SHP77 treated with DMSO at 0.1 percent for 48 hours (cell line): Measurements from ENCODE around the gene RND2.
"Not testable (repeated sequence)": the region's sequence is repeated elsewhere in the genome, so short reads cannot be mapped to it uniquely, and the experiment has no call there.

Experiments used
- DNase-seq: peaks from one replicate; lab custom pipeline; 2025; lab: John Stamatoyannopoulos, UW

The RND2 gene

GRCh38 chr17:43027091-43028032, 2.3 kb downstream of the RND2 start:
- no peak for DNase-seq

- DNase-seq: no peak
Observed at GRCh38 chr17:43028221-43028861, 3.3 kb downstream of the RND2 start.

GRCh38 chr17:43030137-43030767, 5.2 kb downstream of the RND2 start:
- DNase-seq: no peak

GRCh38 chr17:43031666-43032065, 6.6 kb downstream of the RND2 start:
- no peak for DNase-seq

- DNase-seq: no peak
Observed at GRCh38 chr17:43033948-43034881, 9.2 kb downstream of the RND2 start.

- DNase-seq: no peak
Observed at GRCh38 chr17:43034894-43035293, 9.9 kb downstream of the RND2 start.

- no peak for DNase-seq
Observed at GRCh38 chr17:43039646-43040045, 14.6 kb downstream of the RND2 start.

GRCh38 chr17:43040655-43041054, 15.6 kb downstream of the RND2 start:
- DNase-seq: no peak

GRCh38 chr17:43042025-43042628, 17.1 kb downstream of the RND2 start:
- DNase-seq: no peak

- DNase-seq: no peak
Observed at GRCh38 chr17:43043307-43043706, 18.3 kb downstream of the RND2 start.

GRCh38 chr17:43044024-43044423, 19.0 kb downstream of the RND2 start:
- no peak for DNase-seq

GRCh38 chr17:43051969-43052368, 26.9 kb downstream of the RND2 start:
- DNase-seq: no peak

- not testable (repeated sequence) for DNase-seq
Observed at GRCh38 chr17:43053008-43053407, 28.0 kb downstream of the RND2 start.

GRCh38 chr17:43056051-43056450, 31.0 kb downstream of the RND2 start:
- DNase-seq: no peak

- no peak for DNase-seq
Observed at GRCh38 chr17:43062984-43063638, 38.1 kb downstream of the RND2 start.

- DNase-seq: no peak
Observed at GRCh38 chr17:43068570-43069367, 43.7 kb downstream of the RND2 start.

GRCh38 chr17:43069368-43069898, 44.4 kb downstream of the RND2 start:
- no peak for DNase-seq

GRCh38 chr17:43070257-43070656, 45.2 kb downstream of the RND2 start:
- DNase-seq: no peak

GRCh38 chr17:43070872-43071271, 45.8 kb downstream of the RND2 start:
- no peak for DNase-seq

GRCh38 chr17:43074869-43075268, 49.8 kb downstream of the RND2 start:
- no peak for DNase-seq
